Astrocyte (in vitro differentiated cells and primary cell): ENCODE results near the gene SPOCK2.

Experiments
- EZH2 ChIP-seq: IDR thresholded peaks from 2 replicates; pipeline ENCODE4 v1.6.1; 2012; ENCODE audit warnings: mild to moderate bottlenecking, low read length, inconsistent platforms; ENCODE audit not compliant: insufficient read depth
- TF ChIP-seq, protein P1 (sequence below): IDR thresholded peaks from 2 replicates; pipeline ENCODE4 v1.5.1; 2011; ENCODE audit warnings: low read depth, mild to moderate bottlenecking, inconsistent platforms, low read length, moderate library complexity; ENCODE audit not compliant: insufficient read depth

DNA sequence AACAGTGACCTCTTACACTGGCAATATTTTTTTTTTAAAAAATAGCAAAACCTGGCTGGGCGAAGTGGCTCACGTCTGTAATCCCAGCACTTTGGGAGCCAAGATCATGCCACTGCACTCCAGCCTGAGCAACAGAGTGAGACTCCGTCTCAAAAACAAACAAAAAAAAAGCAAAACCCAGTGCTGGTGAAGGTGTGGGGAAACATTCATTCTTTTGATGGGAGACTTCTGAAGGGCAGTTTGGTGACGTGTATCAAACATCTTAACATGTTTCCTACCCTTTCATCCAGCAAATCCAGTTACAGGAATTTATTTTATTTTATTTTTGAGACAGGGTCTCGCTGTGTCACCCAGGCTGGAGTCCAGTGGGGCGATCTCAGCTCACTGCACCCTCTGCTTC lies 66.1 kb downstream of the SPOCK2 start:
- TF ChIP-seq, protein P1, sequence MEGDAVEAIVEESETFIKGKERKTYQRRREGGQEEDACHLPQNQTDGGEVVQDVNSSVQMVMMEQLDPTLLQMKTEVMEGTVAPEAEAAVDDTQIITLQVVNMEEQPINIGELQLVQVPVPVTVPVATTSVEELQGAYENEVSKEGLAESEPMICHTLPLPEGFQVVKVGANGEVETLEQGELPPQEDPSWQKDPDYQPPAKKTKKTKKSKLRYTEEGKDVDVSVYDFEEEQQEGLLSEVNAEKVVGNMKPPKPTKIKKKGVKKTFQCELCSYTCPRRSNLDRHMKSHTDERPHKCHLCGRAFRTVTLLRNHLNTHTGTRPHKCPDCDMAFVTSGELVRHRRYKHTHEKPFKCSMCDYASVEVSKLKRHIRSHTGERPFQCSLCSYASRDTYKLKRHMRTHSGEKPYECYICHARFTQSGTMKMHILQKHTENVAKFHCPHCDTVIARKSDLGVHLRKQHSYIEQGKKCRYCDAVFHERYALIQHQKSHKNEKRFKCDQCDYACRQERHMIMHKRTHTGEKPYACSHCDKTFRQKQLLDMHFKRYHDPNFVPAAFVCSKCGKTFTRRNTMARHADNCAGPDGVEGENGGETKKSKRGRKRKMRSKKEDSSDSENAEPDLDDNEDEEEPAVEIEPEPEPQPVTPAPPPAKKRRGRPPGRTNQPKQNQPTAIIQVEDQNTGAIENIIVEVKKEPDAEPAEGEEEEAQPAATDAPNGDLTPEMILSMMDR, result no peak
- no peak for TF ChIP-seq EZH2
